Measurements from ENCODE around the gene MCM6. TPM values are rescaled to one million over a fixed set of nuclear protein-coding genes. Genes with fewer than 3 reads are reported as not detected.
"Not testable (repeated sequence)": the region's sequence is repeated elsewhere in the genome, so short reads cannot be mapped to it uniquely, and the experiment has no call there.

Gene MCM6
- total RNA-seq, 1 donor from 2014 or later = 3.7 TPM

DNA sequence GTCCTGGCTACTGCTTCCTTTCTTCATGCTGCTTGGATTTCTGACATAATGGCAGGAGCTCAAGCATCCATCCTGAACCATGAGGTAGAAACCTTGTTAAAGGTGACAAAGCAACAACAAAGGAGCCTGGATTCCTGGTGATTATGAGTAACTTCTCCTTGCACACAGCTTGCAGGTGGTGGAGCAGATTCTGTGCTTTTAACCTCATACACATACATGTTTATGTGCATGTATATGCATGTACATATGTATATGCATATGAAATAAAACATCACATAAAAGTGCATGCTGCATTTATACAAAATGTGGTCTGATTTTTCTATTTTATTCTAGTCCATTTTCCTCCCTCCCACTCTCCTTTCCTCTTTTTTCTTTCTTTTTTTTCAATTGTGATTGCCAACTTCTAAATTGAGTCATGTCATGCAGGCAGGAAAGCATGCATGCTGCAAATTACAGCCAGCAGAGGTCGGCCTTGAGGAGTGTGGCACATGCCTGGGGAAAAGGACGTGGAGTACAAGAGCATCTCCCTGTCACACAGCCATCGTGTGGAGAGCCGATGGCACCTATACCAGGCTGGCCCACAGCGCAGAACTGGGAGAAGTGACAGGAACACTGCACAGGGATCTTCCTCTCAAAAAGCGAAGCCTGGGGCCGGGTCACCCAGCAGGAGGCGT is 57.2 kb downstream of the MCM6 start:
- Histone ChIP-seq H3K27me3 (ENCODE audit: control insufficient read depth, insufficient read depth, low read length) (no peaks in the 10 kb centered on the region), H3K36me3 (ENCODE audit: control insufficient read depth, insufficient read depth, low read length) (no peaks in the 10 kb centered on the region), H3K4me3 (ENCODE audit: low read depth, low read length) (no peak overlapping the region)
- FAIRE-seq (no peak), DNase-seq (ENCODE audit: low read depth) (peak; percentile 29)
- TF ChIP-seq, protein P1, sequence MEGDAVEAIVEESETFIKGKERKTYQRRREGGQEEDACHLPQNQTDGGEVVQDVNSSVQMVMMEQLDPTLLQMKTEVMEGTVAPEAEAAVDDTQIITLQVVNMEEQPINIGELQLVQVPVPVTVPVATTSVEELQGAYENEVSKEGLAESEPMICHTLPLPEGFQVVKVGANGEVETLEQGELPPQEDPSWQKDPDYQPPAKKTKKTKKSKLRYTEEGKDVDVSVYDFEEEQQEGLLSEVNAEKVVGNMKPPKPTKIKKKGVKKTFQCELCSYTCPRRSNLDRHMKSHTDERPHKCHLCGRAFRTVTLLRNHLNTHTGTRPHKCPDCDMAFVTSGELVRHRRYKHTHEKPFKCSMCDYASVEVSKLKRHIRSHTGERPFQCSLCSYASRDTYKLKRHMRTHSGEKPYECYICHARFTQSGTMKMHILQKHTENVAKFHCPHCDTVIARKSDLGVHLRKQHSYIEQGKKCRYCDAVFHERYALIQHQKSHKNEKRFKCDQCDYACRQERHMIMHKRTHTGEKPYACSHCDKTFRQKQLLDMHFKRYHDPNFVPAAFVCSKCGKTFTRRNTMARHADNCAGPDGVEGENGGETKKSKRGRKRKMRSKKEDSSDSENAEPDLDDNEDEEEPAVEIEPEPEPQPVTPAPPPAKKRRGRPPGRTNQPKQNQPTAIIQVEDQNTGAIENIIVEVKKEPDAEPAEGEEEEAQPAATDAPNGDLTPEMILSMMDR (IDR thresholded peaks at IDR 0.05; ENCODE audit: insufficient read depth, low read length, severe bottlenecking) = peak; percentile 47

DNA sequence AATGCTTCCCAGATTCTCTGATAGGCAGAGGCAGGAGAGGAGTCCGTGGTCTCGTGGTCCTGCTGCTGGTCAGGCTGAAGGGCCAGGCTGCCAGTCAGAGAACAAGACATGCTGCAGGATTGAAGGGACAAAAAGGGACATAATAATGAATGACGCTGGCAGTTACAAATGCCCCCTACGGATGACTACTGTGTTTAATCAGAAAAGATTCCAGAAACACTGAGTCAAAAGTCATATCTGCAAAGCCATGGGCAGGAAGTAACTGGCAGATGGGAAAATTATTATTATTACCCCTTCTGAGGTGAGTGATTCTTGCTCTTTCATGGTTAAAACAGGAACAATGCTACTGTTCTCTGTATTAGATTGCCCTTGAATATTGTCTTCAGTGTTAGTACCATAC is 58.3 kb downstream of the MCM6 start:
- H3K4me3 ChIP-seq (ENCODE audit: low read depth, low read length) = no peak overlapping the region
- FAIRE-seq (no peak), DNase-seq (ENCODE audit: low read depth) (no peak)
- H3K27me3 ChIP-seq (ENCODE audit: control insufficient read depth, insufficient read depth, low read length) = no peaks in the 10 kb centered on the region
- TF ChIP-seq, protein P1 (IDR thresholded peaks at IDR 0.05; ENCODE audit: insufficient read depth, low read length, severe bottlenecking) = no peak
- no peaks in the 10 kb centered on the region for H3K36me3 ChIP-seq (ENCODE audit: control insufficient read depth, insufficient read depth, low read length)

DNA sequence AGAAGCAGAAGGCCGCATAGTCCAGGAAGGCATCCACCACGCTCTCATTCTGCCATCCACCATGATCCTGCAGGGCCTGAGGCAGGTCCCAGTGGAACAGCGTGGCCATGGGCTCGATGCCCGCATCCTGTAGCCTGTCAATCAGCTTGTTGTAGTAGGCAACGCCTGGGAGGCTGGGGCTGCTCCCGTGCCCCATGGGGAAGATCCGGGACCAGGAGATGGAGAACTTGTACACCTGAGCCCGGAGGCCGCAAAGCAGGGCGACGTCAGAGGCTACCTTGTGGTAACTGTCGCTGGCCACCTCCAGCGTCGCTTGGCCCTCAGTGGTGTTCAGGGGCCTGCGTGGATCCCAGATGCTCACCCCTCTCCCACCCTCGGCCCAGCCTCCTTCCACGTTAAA is 58.8 kb downstream of the MCM6 start:
- Histone ChIP-seq H3K4me3 (ENCODE audit: low read depth, low read length) (no peak overlapping the region), H3K36me3 (ENCODE audit: control insufficient read depth, insufficient read depth, low read length) (no peaks in the 10 kb centered on the region), H3K27me3 (ENCODE audit: control insufficient read depth, insufficient read depth, low read length) (no peaks in the 10 kb centered on the region)
- DNase-seq (ENCODE audit: low read depth) (no peak), FAIRE-seq (no peak)
- TF ChIP-seq, protein P1 (IDR thresholded peaks at IDR 0.05; ENCODE audit: insufficient read depth, low read length, severe bottlenecking) = no peak

DNA sequence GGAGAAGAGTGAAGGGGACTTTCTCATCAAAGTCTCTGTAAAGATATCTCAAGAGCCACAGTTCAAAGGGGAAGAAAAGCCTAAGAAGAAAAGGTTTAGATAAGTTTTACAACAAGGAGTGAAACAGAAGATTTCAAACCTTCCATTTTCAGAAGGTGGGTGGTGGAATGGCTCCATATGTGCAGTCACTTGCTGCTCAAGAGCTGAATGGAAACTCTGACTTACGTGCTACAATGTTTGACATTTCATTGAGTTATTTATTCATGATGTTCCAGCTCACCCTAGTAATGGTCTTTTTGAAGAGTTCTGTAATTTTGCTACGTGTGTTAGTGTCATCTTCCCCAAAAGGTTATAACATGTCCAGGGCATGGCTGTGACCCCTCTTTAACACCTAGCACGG is 61.0 kb downstream of the MCM6 start:
- Histone ChIP-seq H3K4me3 (ENCODE audit: low read depth, low read length) (no peak overlapping the region), H3K36me3 (ENCODE audit: control insufficient read depth, insufficient read depth, low read length) (no peaks in the 10 kb centered on the region), H3K27me3 (ENCODE audit: control insufficient read depth, insufficient read depth, low read length) (no peaks in the 10 kb centered on the region)
- FAIRE-seq = no peak
- no peak for DNase-seq (ENCODE audit: low read depth)
- TF ChIP-seq, protein P1 (IDR thresholded peaks at IDR 0.05; ENCODE audit: insufficient read depth, low read length, severe bottlenecking) = no peak

DNA sequence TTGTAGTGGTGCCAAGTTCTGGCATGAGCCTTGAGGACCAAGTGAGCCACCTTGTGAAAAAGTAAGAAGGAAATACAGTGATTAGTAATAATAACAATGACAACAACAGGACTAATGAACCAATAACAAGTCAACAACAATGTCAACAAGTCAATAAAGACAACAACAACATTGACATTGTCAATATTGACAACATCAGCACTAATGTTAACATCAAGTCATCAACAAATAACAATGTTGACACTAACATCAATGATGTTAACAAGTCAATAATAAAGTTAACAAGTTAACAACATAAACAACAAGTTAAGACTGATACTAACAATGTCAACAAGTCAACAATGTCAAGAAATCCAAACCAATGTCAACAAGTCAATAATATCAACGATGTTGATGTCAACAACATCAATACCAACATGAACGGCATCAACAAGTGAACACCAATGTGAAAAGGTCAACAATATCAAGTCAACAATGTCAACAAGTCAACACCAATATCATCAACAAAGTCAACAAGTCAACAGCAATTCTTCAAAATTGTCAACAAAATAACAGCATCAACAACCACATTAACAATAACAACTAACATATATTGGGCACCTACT is 63.2 kb downstream of the MCM6 start:
- no peaks in the 10 kb centered on the region for H3K27me3 ChIP-seq (ENCODE audit: control insufficient read depth, insufficient read depth, low read length)
- FAIRE-seq (no peak), DNase-seq (ENCODE audit: low read depth) (no peak)
- no peaks in the 10 kb centered on the region for H3K36me3 ChIP-seq (ENCODE audit: control insufficient read depth, insufficient read depth, low read length)
- TF ChIP-seq, protein P1 (IDR thresholded peaks at IDR 0.05; ENCODE audit: insufficient read depth, low read length, severe bottlenecking) = no peak
- no peak overlapping the region for H3K4me3 ChIP-seq (ENCODE audit: low read depth, low read length)

DNA sequence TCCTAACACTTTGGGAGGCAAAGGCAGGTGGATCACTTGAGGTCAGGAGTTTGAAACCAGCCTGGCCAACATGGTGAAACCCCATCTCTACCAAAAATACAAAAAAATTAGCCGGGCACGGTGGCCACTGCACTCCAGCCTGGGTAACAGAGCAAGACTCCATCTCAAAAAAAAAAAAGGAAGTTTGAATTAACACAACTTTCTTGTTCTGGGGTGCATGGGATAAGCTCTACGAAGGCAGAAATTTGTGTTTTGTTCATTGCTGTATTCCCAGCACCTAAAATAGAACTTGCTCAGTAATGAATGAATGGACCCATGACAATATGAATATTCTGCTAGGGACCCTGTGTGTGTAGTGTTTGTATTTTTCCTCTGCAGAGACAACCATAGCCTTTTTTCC is 68.4 kb downstream of the MCM6 start:
- H3K27me3 ChIP-seq (ENCODE audit: control insufficient read depth, insufficient read depth, low read length); FAIRE-seq; H3K36me3 ChIP-seq (ENCODE audit: control insufficient read depth, insufficient read depth, low read length); DNase-seq (ENCODE audit: low read depth); H3K4me3 ChIP-seq (ENCODE audit: low read depth, low read length): not testable (repeated sequence)

All from bronchial epithelial cell (primary cell).